PC-3 (cell line): ENCODE data around the gene CTNND2.

Experiments
- CTCF ChIP-seq: fragments of 300-600 bp; sonication (generic); conservative IDR thresholded peaks from 2 replicates; pipeline ENCODE4 v1.5.1; 2017; ENCODE audit warnings: antibody characterized with exemption, low read depth, mild to moderate bottlenecking, low read length
- EZH2 ChIP-seq: fragments of 300-600 bp; sonication (generic); IDR thresholded peaks from one replicate; pipeline ENCODE4 v1.6.1; 2017; ENCODE audit warnings: antibody characterized with exemption, mild to moderate bottlenecking, low read length; ENCODE audit not compliant: unreplicated experiment

GRCh38 chr5:11777096-11777495 lies 127.2 kb downstream of the CTNND2 start:
- TF ChIP-seq CTCF, result no peak
- TF ChIP-seq EZH2, result no peak
